ENCODE data around the gene AHCTF1. TPM values are rescaled to one million over a fixed set of nuclear protein-coding genes. Genes with fewer than 3 reads are reported as not detected.
A peak's percentile ranks its signal among the peaks of the same experiment; 100 is the strongest.

The AHCTF1 gene
- total RNA-seq, 1 experiment from 2014 or later, result 44.3 TPM

DNA sequence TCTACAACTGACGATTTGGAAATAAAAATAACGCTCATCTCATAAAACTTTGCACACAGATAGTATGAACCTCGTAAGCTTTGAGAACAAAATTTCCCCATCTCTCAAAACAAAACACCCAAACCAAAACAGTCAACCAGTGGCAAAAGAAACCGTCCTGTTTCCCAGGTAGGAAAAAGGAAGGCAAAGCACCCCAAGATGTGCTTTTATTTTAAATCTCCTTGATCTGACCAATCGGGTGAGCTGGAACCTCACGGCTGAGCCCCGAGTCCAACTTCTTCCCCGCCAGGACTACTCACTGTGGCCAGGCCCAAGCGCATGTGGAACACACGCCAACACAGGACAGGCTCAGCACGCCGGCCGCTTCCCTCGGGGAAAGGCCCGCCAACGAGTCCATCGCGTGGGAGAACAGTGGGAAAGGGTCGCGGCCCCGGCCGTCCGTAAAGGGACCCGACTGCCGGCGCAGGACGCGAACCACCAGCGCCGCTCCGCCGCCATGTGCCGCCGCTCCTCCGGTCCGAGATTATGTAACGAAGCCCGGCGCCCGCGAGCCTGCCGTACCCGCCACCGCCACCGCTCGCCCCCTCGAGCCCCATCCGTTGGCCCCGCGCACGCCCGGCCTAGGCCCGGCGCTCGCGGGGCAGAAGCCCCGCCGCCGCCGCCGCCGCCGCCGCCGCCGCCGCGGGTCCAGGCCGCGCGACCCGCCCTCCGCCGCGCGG lies 759 bp downstream of the AHCTF1 start:
- Mint-ChIP-seq H3K4me1 (peaks cover 21 to 33% of the 10 kb centered on the region in 2 experiments), H3K27me3 (ENCODE audit: low read depth) (no peaks in the 10 kb centered on the region), H3K36me3 (ENCODE audit: insufficient read depth in 1 of 3, low read depth in 3 of 3) (peaks cover 28 to 32% (median 31%) of the 10 kb centered on the region in 3 experiments), H3K27ac (peak overlapping the region; percentile 91 to 96 (median 95)), H3K4me3 (peak overlapping the region; percentile 93 to 96), H3K9me3 (peaks cover 0 to 6% of the 10 kb centered on the region in 2 experiments; a peak in 3 of 5 replicates)
- H2BK120ac ChIP-seq (ENCODE audit: low read depth, low read length, poor library complexity, severe bottlenecking), result no peak overlapping the region
- no peak for TF ChIP-seq CTCF (conservative IDR thresholded peaks at IDR 0.05)
- no peak overlapping the region for H2BK5ac ChIP-seq (ENCODE audit: insufficient read length, low read length)
- no peak overlapping the region for H3K23ac ChIP-seq (ENCODE audit: insufficient read length, low read depth, low read length)
- H2BK20ac ChIP-seq (ENCODE audit: low read depth, low read length, poor library complexity, severe bottlenecking), result no peak overlapping the region
- no peaks in the 10 kb centered on the region for H3K23me2 ChIP-seq (ENCODE audit: insufficient read length, low read depth, low read length, poor library complexity, severe bottlenecking)
- no peak overlapping the region for H3K27ac ChIP-seq (ENCODE audit: insufficient read length, low read depth, low read length)
- peak overlapping the region; percentile 98 for H3K14ac ChIP-seq (ENCODE audit: insufficient read depth, low read length)
- no peak overlapping the region for H4K8ac ChIP-seq (replicated peaks; ENCODE audit: insufficient read length, low read depth, low read length)
- no peaks in the 10 kb centered on the region for H3K27me3 ChIP-seq (ENCODE audit: insufficient read depth, low read length)
- no peak overlapping the region for H4K91ac ChIP-seq (ENCODE audit: insufficient read length, low read depth, low read length)
- no peak overlapping the region for H2AFZ ChIP-seq (ENCODE audit: low read length)
- no peaks in the 10 kb centered on the region; the same call in 1 of the 2 replicates for H3K4me1 ChIP-seq (ENCODE audit: insufficient read depth, low read length)
- H4K5ac ChIP-seq (ENCODE audit: insufficient read length, low read depth, low read length), result no peak overlapping the region
- DNase-seq, result peak; percentile 41
- H3K79me2 ChIP-seq (ENCODE audit: insufficient read depth, low read length), result peaks cover 35% of the 10 kb centered on the region
- H4K20me1 ChIP-seq (ENCODE audit: control insufficient read depth, insufficient read depth, insufficient read length), result no peaks in the 10 kb centered on the region
- H2AK5ac ChIP-seq (ENCODE audit: insufficient read length, low read length), result no peak overlapping the region
- no peak overlapping the region for H2BK15ac ChIP-seq (ENCODE audit: low read depth, low read length)
- H3K9ac ChIP-seq (ENCODE audit: extremely low read depth, insufficient read length, low read length), result peak overlapping the region; percentile 88
- H2BK12ac ChIP-seq (ENCODE audit: insufficient read length, low read depth, low read length), result no peak overlapping the region
- peak overlapping the region; percentile 97 for H3K18ac ChIP-seq (ENCODE audit: insufficient read length, low read depth, low read length)
- no peaks in the 10 kb centered on the region for H3K9me3 ChIP-seq (ENCODE audit: control insufficient read depth, low read depth, low read length)
- H3K4ac ChIP-seq (ENCODE audit: low read depth, low read length), result no peak overlapping the region
- no peak overlapping the region for H3K56ac ChIP-seq (ENCODE audit: insufficient read length, low read depth, low read length)
- no peaks in the 10 kb centered on the region for H3K79me1 ChIP-seq (ENCODE audit: insufficient read depth, low read depth, low read length, poor library complexity, severe bottlenecking)
- no peak overlapping the region for H3T11ph ChIP-seq (ENCODE audit: low read length)
- no CpG with 5 or more reads among the region's 76 CpGs for WGBS (ENCODE audit: extremely low coverage, insufficient read length, low lambda C conversion rate)
- H3K4me2 ChIP-seq (ENCODE audit: insufficient read depth, insufficient read length, low read length), result peak overlapping the region; percentile 64

Measured in H9 (cell line).